Right cardiac atrium (tissue), 5 donors: Measurements from ENCODE around the gene PFKFB3. TPM values are rescaled to one million over a fixed set of nuclear protein-coding genes. Genes with fewer than 3 reads are reported as not detected.

ENCODE experiments used
- ATAC-seq, 2 donors: fragments of 200-7000 bp; cut with Tn5 transposase; one replicate each; pipeline versions ENCODE4 v1.8.0 to v1.9.1; 2020; ENCODE audit warnings: moderate library complexity in 2 of 2, mild to moderate bottlenecking in 1 of 2
- DNase-seq, 3 donors: peaks; one replicate each; pipeline ENCODE4 v3.0.0-alpha.2; 2020
- H3K27ac ChIP-seq: one replicate; pipeline ENCODE4 v1.5.1; 2013; ENCODE audit warnings: mild to moderate bottlenecking, low read length, control low read depth, moderate library complexity
- H3K27me3 ChIP-seq: one replicate; pipeline ENCODE4 v1.6.1; 2013; ENCODE audit not compliant: control insufficient read depth, insufficient read depth
- H3K4me1 ChIP-seq: one replicate; pipeline ENCODE4 v1.6.1; 2013; ENCODE audit warnings: low read length; ENCODE audit not compliant: control insufficient read depth, insufficient read depth
- H3K4me3 ChIP-seq: one replicate; pipeline ENCODE4 v1.5.1; 2013; ENCODE audit warnings: low read length, control low read depth
- H3K9me3 ChIP-seq: one replicate; pipeline ENCODE4 v1.6.1; 2013; ENCODE audit warnings: low read length; ENCODE audit not compliant: control insufficient read depth
- WGBS: extraction: QIAGEN DNeasy Blood & Tissue Kit; methylation state at CpG from one replicate; pipeline ENCODE4 v1.1.7; 2013; 5-methylcytosine and 5-hydroxymethylcytosine counted together
- intact Hi-C, 4 donors: fragments of 100-400 bp; cut with DNase I; formaldehyde crosslinking; loops; one replicate each; pipeline versions ENCODE4 v1.11.0 to v1.14.0; 2022 to 2023
- polyA plus RNA-seq: library from polyadenylated mRNA; stranded (reverse); fragments of 200-250 nt; gene quantifications from one replicate; pipeline ENCODE4 v1.2.3, GENCODE V29; 2013
- total RNA-seq, 4 donors: library from RNA; stranded (reverse); fragmentation: NEBNext Ultra II Directional; extraction: Animal tissue kit (Norgen Biotek cat#: 25700); gene quantifications; one replicate each; pipeline ENCODE4 v1.2.1, GENCODE V29; 2021
- donor health status: healthy with polysubstance abuse.
- donor health status: DM: no; HTN: yes; CAD: no.
- donor health status: DM: no; HTN: no; CAD: no.
- donor health status: DM: no; HTN: yes; CAD: no; lungs with severe emphysema.
- donor health status: DM: yes; HTN: yes; CAD: no.

The PFKFB3 gene
- total and polyA plus RNA-seq, 5 donors = 10.5 to 15.1 (median 11.7) TPM

DNA sequence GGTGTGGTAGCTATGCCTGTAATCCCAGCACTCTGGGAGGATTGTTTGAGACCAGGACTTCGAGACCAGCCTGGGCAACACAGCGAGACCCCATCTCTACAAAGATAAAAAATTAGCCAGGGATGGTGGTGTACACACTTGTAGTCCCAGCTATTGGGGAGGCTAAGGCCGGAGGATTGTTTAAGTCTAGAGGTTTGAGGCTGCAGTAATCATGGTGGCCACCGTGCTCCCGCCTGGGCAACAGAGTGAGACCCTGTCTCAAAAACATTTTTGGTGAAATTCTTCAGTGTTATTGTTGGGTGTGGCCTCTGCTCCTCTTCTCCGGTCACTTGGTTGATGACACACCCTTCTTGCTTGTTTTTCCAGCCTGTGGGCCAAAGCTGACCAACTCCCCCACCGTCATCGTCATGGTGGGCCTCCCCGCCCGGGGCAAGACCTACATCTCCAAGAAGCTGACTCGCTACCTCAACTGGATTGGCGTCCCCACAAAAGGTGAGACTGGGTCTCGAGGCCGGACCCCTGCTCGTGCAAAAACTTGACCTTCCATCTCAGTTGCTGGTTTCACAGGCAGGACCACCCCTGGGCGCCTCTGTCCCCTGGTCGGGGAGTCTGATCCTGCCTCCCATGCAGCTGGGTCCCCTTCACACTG is 10.6 kb downstream of the PFKFB3 start:
- Histone ChIP-seq H3K9me3 (no peaks in the 10 kb centered on the region), H3K4me1 (peaks cover 2% of the 10 kb centered on the region), H3K4me3 (no peak overlapping the region), H3K27me3 (no peaks in the 10 kb centered on the region), H3K27ac (no peak overlapping the region)
- ATAC-seq (no peak), DNase-seq (no peak)
- 90% methylated on average over 17 of the region's 17 CpGs for WGBS
- intact Hi-C loops = no loop called here

DNA sequence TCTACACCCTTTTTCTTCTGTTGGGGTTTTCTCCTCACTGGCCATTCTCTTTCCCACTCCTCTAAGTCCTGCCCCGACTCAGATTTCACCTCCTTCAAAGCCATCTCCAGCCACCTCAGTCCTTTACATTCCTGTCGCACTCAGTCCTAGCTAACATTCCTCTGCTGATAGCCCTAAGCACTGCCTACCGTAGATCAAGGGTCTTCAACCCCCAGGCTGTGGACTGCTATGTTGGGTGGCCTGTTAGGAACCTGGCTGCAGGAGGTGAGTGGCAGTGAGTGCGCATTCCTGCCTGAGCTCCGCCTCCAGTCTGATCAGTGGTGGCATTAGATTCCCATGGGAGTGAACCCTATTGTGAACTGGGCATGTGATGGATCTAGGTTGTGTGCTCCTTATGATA is 11.2 kb downstream of the PFKFB3 start:
- peaks cover 2% of the 10 kb centered on the region for H3K4me1 ChIP-seq
- no peak for ATAC-seq
- intact Hi-C loops = no loop called here
- H3K9me3 ChIP-seq = no peaks in the 10 kb centered on the region
- 87% methylated on average over 5 of the region's 5 CpGs for WGBS
- no peaks in the 10 kb centered on the region for H3K27me3 ChIP-seq
- DNase-seq = no peak
- H3K4me3 ChIP-seq = no peak overlapping the region
- no peak overlapping the region for H3K27ac ChIP-seq

DNA sequence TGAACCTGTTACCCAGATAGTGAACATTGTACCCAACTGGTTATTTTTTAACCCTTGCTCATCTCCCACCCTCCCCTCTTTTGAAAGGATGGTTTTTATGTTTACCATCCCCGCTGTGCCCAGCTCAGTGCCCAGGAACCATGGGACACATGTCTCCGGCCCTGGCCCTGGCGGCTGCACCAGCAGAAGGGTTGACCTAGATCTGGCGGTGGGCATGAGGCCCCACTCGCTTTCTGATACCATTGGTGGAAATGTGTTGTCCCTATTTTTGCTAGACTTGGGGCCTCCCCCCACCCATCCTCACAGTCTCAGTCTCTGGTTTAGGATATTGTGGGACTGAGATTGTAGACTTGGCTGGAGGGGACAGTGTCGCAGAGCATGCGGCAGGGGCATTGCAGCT is 11.9 kb downstream of the PFKFB3 start:
- Histone ChIP-seq H3K4me1 (peaks cover 2% of the 10 kb centered on the region), H3K27ac (no peak overlapping the region), H3K4me3 (no peak overlapping the region)

GRCh38 chr10:6215241-6215640 is 12.5 kb downstream of the PFKFB3 start:
- H3K9me3 ChIP-seq = no peaks in the 10 kb centered on the region
- H3K4me3 ChIP-seq = no peak overlapping the region
- intact Hi-C loops = no loop called here
- DNase-seq (no peak), ATAC-seq (no peak)
- H3K27me3 ChIP-seq = no peaks in the 10 kb centered on the region
- no peak overlapping the region for H3K27ac ChIP-seq
- peaks cover 2% of the 10 kb centered on the region for H3K4me1 ChIP-seq
- WGBS = 96% methylated on average over 19 of the region's 19 CpGs

More for the DNA sequence above, 11.9 kb downstream of the PFKFB3 start:
- intact Hi-C loops = no loop called here
- H3K9me3 ChIP-seq = no peaks in the 10 kb centered on the region
- ATAC-seq = no peak
- 96% methylated on average over 7 of the region's 7 CpGs for WGBS
- no peak for DNase-seq
- H3K27me3 ChIP-seq = no peaks in the 10 kb centered on the region

- Histone ChIP-seq H3K27ac (no peak overlapping the region), H3K4me1 (peaks cover 2% of the 10 kb centered on the region), H3K27me3 (no peaks in the 10 kb centered on the region), H3K4me3 (no peak overlapping the region), H3K9me3 (no peaks in the 10 kb centered on the region)
- WGBS = 90% methylated on average over 24 of the region's 24 CpGs
- intact Hi-C loops = no loop called here
- DNase-seq (no peak), ATAC-seq (no peak)
Observed at GRCh38 chr10:6215683-6216484, 13.2 kb downstream of the PFKFB3 start.

DNA sequence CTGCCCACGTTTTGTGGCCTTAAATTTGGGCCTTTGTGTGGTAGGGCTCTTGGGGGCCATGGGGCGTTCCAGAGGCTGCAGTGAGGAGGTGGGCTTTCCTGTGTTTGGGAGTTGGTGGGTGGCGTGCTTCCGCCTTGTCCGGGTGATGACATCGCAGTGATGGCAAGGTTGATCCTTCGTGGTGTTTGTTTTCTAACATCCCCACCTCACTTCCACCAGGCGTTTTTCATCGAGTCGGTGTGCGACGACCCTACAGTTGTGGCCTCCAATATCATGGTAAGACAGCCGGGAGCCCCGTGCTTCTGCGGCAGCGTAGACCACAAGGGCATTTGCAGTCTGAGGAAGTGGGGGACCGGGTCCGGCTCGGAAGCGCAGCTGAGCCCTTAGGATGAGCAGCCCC is 14.2 kb downstream of the PFKFB3 start:
- H3K27ac ChIP-seq = no peak overlapping the region

DNA sequence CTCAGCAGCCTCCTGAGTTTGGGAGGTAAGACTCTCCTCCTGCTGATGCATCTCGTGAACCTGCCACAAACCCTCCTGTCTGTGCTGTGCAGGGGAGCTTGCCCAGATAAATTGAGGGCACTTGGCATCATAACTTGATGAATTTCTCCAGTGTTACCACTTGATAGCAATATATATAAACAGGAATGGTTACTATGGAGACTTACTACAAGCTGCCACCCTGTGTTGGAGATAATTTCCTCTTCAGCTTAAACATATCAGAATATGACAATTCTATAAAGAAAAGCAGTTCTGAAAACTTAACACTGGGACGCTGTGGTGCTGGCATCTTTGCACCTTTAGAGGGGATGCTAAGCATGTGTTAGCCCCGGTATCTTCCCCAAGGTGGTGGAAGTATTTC is 14.9 kb downstream of the PFKFB3 start:
- H3K27ac ChIP-seq = no peak overlapping the region

More for the DNA sequence above, 14.2 kb downstream of the PFKFB3 start:
- H3K27me3 ChIP-seq = no peaks in the 10 kb centered on the region
- WGBS = 89% methylated on average over 20 of the region's 20 CpGs
- intact Hi-C loops = no loop called here
- no peaks in the 10 kb centered on the region for H3K9me3 ChIP-seq
- DNase-seq (no peak), ATAC-seq (no peak)
- H3K4me3 ChIP-seq = no peak overlapping the region
- H3K4me1 ChIP-seq = no peaks in the 10 kb centered on the region

GRCh38 chr10:6218692-6219493 is 16.2 kb downstream of the PFKFB3 start:
- Histone ChIP-seq H3K27me3 (no peaks in the 10 kb centered on the region), H3K9me3 (no peaks in the 10 kb centered on the region), H3K27ac (no peak overlapping the region), H3K4me1 (no peaks in the 10 kb centered on the region), H3K4me3 (no peak overlapping the region)
- DNase-seq (no peak), ATAC-seq (no peak)
- 75% methylated on average over 24 of the region's 24 CpGs for WGBS
- intact Hi-C loops = no loop called here

More for the DNA sequence above, 14.9 kb downstream of the PFKFB3 start:
- intact Hi-C loops = no loop called here
- no peaks in the 10 kb centered on the region for H3K9me3 ChIP-seq
- no peak for ATAC-seq
- no peak for DNase-seq
- no peak overlapping the region for H3K4me3 ChIP-seq
- no peaks in the 10 kb centered on the region for H3K4me1 ChIP-seq
- H3K27me3 ChIP-seq = no peaks in the 10 kb centered on the region
- WGBS = 78% methylated on average over 3 of the region's 3 CpGs

DNA sequence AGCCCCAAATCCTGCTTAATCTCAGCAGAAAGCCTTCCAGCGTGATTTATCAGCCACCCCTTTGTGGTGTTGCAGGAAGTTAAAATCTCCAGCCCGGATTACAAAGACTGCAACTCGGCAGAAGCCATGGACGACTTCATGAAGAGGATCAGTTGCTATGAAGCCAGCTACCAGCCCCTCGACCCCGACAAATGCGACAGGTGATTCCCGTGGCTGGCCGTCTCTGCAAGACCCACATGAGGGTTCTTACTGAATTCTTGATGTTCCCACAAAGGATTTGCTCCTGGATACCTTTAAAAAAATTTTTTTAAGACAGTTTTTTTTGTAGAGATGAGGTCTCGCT is 16.7 kb downstream of the PFKFB3 start:
- 83% methylated on average over 10 of the region's 10 CpGs for WGBS

DNA sequence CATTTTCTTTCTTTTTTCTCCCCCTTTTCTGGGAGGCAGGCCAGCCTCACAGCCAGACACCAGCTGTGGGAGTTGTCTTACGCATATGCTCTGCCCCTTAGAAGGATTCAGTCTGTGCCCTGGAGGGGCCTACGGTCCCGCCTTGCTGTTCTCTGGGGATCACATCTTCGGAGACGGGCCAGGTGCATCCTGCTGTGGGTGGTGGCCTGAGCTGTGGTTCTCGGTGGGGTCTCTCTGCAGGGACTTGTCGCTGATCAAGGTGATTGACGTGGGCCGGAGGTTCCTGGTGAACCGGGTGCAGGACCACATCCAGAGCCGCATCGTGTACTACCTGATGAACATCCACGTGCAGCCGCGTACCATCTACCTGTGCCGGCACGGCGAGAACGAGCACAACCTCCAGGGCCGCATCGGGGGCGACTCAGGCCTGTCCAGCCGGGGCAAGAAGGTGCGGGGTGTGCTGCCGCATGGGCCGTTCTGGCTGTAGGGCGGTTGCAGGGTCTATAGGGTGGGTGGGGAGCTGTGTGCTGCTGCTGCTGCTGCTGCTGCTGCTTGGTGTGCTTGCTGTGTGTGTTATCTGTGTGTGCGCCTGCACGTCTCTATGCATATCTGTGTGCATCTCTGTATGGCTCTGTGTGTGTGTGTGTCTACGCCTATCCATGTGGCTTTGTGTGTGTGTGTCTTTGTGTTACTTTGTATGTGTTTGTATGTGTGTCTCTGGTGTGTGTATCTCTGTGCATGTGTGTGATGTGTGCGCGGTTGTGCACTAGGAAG is 17.9 kb downstream of the PFKFB3 start:
- DNase-seq (no peak), ATAC-seq (no peak)
- intact Hi-C loops = no loop called here
- WGBS = 95% methylated on average over 32 of the region's 32 CpGs
- Histone ChIP-seq H3K4me3 (no peak overlapping the region), H3K27me3 (no peaks in the 10 kb centered on the region), H3K27ac (no peak overlapping the region), H3K4me1 (no peaks in the 10 kb centered on the region), H3K9me3 (no peaks in the 10 kb centered on the region)

More for the DNA sequence above, 16.7 kb downstream of the PFKFB3 start:
- Histone ChIP-seq H3K9me3 (no peaks in the 10 kb centered on the region), H3K27ac (no peak overlapping the region), H3K4me3 (no peak overlapping the region), H3K27me3 (no peaks in the 10 kb centered on the region), H3K4me1 (no peaks in the 10 kb centered on the region)
- no peak for DNase-seq
- intact Hi-C loops = no loop called here
- no peak for ATAC-seq
